ENCODE data around the gene LRPAP1. TPM values are rescaled to one million over a fixed set of nuclear protein-coding genes. Genes with fewer than 3 reads are reported as not detected.

Gene LRPAP1
- total and polyA plus RNA-seq, 2 experiments from 2014 or later = 63.0 to 82.5 TPM

DNA sequence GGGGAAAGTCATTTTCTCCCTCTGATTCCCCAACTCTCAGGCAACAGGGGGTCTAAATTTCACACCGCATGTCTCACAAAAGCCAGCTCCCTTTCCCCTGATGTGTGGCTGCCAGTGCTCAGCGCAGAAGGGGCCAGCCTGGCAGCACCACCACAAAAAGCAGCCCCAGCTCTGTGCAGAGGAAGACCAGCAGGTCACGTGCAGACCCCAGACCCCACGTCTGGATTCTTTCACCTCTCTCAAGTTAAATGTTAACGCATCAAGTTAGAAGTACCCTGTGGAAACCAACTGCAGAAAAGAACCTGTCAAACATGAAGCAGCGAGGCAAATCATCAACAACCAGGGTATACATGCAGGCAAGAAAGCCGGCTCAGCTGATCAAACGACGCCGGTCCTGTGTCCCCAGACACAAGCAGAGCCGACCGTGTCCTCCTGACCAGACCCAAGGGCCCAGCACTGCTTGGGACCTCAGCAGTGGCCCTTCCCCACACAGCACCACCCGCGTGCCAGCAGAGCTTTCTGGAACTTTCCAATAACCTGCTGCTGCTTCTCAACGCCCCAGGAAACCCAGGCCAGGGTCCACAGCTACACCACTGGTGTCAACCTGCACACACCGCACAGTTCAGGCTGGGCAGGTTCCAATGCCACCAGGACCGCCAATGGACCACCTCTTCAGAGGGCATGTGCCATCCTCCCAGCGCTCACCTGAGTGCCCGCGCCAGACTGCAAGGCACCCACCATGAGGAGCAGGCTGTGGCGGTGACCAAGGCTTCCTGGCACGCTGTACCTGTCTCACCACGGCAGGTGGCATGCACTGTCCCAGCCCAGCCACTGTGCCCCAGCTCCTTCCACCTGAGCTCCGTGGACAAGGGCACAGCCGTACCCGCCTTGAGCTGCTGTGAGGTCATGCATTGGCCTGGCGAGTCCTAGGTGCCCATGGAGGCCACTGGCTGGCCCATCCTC is 4.0 kb downstream of the LRPAP1 start:
- Histone ChIP-seq H3F3A (replicated peaks; ENCODE audit: low read depth) (no peaks in the 10 kb centered on the region), H2AFZ (no peak overlapping the region), H3K4me2 (no peak overlapping the region), H3K27me3 (ENCODE audit: insufficient read depth) (peaks cover 9% of the 10 kb centered on the region; the same call in 1 of the 2 replicates), H4K20me1 (replicated peaks; ENCODE audit: insufficient read depth) (peaks cover 30% of the 10 kb centered on the region), H3K9me2 (ENCODE audit: insufficient read depth) (no peaks in the 10 kb centered on the region), H3K4me1 (ENCODE audit: insufficient read depth) (peaks cover 12% of the 10 kb centered on the region; the same call in 1 of the 2 replicates), H3K4me3 (no peak overlapping the region), H3K79me2 (replicated peaks; ENCODE audit: insufficient read depth) (peaks cover 45% of the 10 kb centered on the region), H3K36me3 (ENCODE audit: insufficient read depth) (peaks cover 14% of the 10 kb centered on the region; the same call in 1 of the 2 replicates), H3K27ac (ENCODE audit: low read depth) (no peak overlapping the region)
- Mint-ChIP-seq H3K9me3 (no peaks in the 10 kb centered on the region), H3K27ac (no peak overlapping the region), H3K4me3 (no peak overlapping the region), H3K4me1 (peaks cover 24% of the 10 kb centered on the region), H3K27me3 (ENCODE audit: insufficient read depth, low read depth, poor library complexity) (peaks cover 14% of the 10 kb centered on the region), H3K36me3 (ENCODE audit: low read depth) (peaks cover 26% of the 10 kb centered on the region)
- DNase-seq (ENCODE audit: low spot score) (no peak), ATAC-seq (no peak)
- TF ChIP-seq ZNF331 (CRISPR knock-in tag; IDR thresholded peaks at IDR 0.05; ENCODE audit: low read depth) (no peak), NANOG (IDR thresholded peaks at IDR 0.05; ENCODE audit: borderline replicate concordance) (no peak), REST (IDR thresholded peaks at IDR 0.05; ENCODE audit: unreplicated experiment) (no peak), STAT1 (IDR thresholded peaks at IDR 0.05; ENCODE audit: unreplicated experiment) (no peak), EZH2phosphoT487 (IDR thresholded peaks at IDR 0.05; ENCODE audit: unreplicated experiment) (no peak), EZH2 (IDR thresholded peaks at IDR 0.05; ENCODE audit: low read depth, unreplicated experiment) (no peak), CTCF (conservative IDR thresholded peaks at IDR 0.05; ENCODE audit: low read depth in 2 of 2) (no peak), ZNF114 (CRISPR knock-in tag; IDR thresholded peaks at IDR 0.05) (no peak), CREB1 (CRISPR knock-in tag; IDR thresholded peaks at IDR 0.05; ENCODE audit: low read depth) (no peak), JUNB (IDR thresholded peaks at IDR 0.05; ENCODE audit: unreplicated experiment) (no peak), POLR2AphosphoS5 (IDR thresholded peaks at IDR 0.05; ENCODE audit: low read depth) (no peak), ETS1 (IDR thresholded peaks at IDR 0.05) (no peak), ZNF462 (CRISPR knock-in tag; IDR thresholded peaks at IDR 0.05) (no peak)
